Cardiac fibroblast (primary cell): ENCODE measurements around the gene SCN3A.

Experiments
- DNase-seq, 2 donors: peaks; one replicate each; pipeline versions ENCODE4 v3.0.0 to v3.0.0-alpha.2; 2010; ENCODE audit warnings: low read depth in 2 of 2
- H3K4me3 ChIP-seq, 2 donors: replicated peaks in 1 of 2; 1 replicate in 1 of 2; 2 replicates in 1 of 2; pipeline ENCODE4 v1.5.1; 2011; ENCODE audit warnings: low read depth in 2 of 2, low read length in 2 of 2, mild to moderate bottlenecking in 2 of 2, moderate library complexity in 1 of 2
- TF ChIP-seq, protein P1 (sequence below): IDR thresholded peaks from one replicate; pipeline ENCODE4 v1.5.1; 2011; ENCODE audit warnings: low read depth, mild to moderate bottlenecking, low read length, inconsistent platforms

SCN3A gene

GRCh38 chr2:165115258-165115657 is 88.6 kb downstream of the SCN3A start:
- no peak for DNase-seq
- H3K4me3 ChIP-seq: no peak overlapping the region
- TF ChIP-seq, protein P1, sequence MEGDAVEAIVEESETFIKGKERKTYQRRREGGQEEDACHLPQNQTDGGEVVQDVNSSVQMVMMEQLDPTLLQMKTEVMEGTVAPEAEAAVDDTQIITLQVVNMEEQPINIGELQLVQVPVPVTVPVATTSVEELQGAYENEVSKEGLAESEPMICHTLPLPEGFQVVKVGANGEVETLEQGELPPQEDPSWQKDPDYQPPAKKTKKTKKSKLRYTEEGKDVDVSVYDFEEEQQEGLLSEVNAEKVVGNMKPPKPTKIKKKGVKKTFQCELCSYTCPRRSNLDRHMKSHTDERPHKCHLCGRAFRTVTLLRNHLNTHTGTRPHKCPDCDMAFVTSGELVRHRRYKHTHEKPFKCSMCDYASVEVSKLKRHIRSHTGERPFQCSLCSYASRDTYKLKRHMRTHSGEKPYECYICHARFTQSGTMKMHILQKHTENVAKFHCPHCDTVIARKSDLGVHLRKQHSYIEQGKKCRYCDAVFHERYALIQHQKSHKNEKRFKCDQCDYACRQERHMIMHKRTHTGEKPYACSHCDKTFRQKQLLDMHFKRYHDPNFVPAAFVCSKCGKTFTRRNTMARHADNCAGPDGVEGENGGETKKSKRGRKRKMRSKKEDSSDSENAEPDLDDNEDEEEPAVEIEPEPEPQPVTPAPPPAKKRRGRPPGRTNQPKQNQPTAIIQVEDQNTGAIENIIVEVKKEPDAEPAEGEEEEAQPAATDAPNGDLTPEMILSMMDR: no peak

DNA sequence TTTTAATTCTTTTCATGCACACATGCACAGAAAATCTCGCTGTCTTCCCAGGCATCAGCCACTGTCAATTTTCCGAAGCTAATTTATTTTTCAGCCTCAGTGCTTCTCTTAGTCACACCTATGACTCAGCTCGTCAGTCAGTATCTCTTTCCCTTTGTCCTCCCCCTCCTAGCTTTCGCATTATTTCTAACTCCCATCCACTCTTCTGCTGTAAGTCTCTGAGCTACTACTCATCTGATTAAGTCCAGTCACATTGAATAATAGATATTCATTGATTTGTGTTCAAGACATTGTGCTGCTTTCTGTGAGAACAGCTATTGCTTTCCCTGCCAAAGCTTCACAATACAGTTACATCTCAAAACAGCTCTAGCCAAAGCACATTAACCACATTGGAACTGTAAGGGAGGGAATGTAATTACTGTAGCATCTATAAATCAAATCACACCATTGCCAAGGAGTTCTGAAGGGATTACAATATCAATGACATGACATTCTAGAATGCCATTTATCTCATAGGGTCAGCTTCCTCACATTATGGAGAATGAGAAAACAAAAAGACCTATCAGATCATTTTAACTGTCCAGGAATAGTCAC is 89.4 kb downstream of the SCN3A start:
- no peak overlapping the region for H3K4me3 ChIP-seq
- peak; percentile 2 to 69 for DNase-seq

GRCh38 chr2:165113414-165113813 is 90.4 kb downstream of the SCN3A start:
- TF ChIP-seq, protein P1: no peak
- no peak overlapping the region for H3K4me3 ChIP-seq
- DNase-seq: peak in 1 of 2 donors; percentile 51

More for the DNA sequence above, 89.4 kb downstream of the SCN3A start:
- TF ChIP-seq, protein P1: no peak

GRCh38 chr2:165112789-165113188 is 91.1 kb downstream of the SCN3A start:
- TF ChIP-seq, protein P1: no peak
- no peak overlapping the region for H3K4me3 ChIP-seq
- no peak for DNase-seq

GRCh38 chr2:165112133-165112573 is 91.7 kb downstream of the SCN3A start:
- DNase-seq: no peak
- no peak overlapping the region for H3K4me3 ChIP-seq
- TF ChIP-seq, protein P1: no peak

GRCh38 chr2:165110394-165110793 is 93.5 kb downstream of the SCN3A start:
- TF ChIP-seq, protein P1: no peak
- no peak for DNase-seq
- H3K4me3 ChIP-seq: no peak overlapping the region

- DNase-seq: no peak
- TF ChIP-seq, protein P1: no peak
- no peak overlapping the region for H3K4me3 ChIP-seq
Observed at GRCh38 chr2:165109915-165110314, 93.9 kb downstream of the SCN3A start.
